Caco-2 (cell line): ENCODE data around the gene GSTT2B. TPM values are rescaled to one million over a fixed set of nuclear protein-coding genes. Genes with fewer than 3 reads are reported as not detected.
"Not testable (repeated sequence)": the region's sequence is repeated elsewhere in the genome, so short reads cannot be mapped to it uniquely, and the experiment has no call there.

Experiments used
- BruUV-seq: library from RNA; stranded (reverse); fragments of 400-500 nt; replicated peaks from 2 replicates; lab custom pipeline; 2021; lab: Mats Ljungman, UMichigan
- CTCF ChIA-PET: fragments of 300-600 bp; sonication (Branson Sonifier 250); formaldehyde crosslinking; loops from one replicate; lab custom pipeline; 2022; ENCODE audit warnings: antibody characterized with exemption; lab: Charles Lee
- POLR2A ChIA-PET: fragments of 300-600 bp; sonication (Branson Sonifier 250); formaldehyde crosslinking; loops from one replicate; lab custom pipeline; 2022; ENCODE audit warnings: antibody characterized with exemption; lab: Charles Lee
- DNase-seq, 2 experiments: peaks; one replicate each; pipeline versions ENCODE4 v3.0.0 to v3.0.0-alpha.2; 2020 to 2022
- H3K27me3 ChIP-seq: replicated peaks from 2 replicates; pipeline ENCODE4 v1.6.0; 2011; ENCODE audit warnings: low read length; ENCODE audit not compliant: control insufficient read depth, insufficient read depth
- H3K36me3 ChIP-seq: 2 replicates; pipeline ENCODE4 v1.5.1; 2011; ENCODE audit warnings: low read length; ENCODE audit not compliant: control insufficient read depth, insufficient read depth
- H3K4me1 ChIP-seq: fragments of 250-450 bp; sonication (Bioruptor Pico); 2 replicates; pipeline ENCODE4 v1.5.1; 2020; ENCODE audit warnings: mild to moderate bottlenecking
- H3K4me3 ChIP-seq: 2 replicates; pipeline ENCODE4 v1.5.1; 2011; ENCODE audit warnings: low read depth, mild to moderate bottlenecking, control low read depth, low read length
- H3K9me3 ChIP-seq: fragments of 250-450 bp; sonication (Bioruptor Pico); 2 replicates; pipeline ENCODE4 v1.5.1; 2020; ENCODE audit warnings: mild to moderate bottlenecking, moderate library complexity
- H3K27ac Mint-ChIP-seq: one replicate; pipeline ENCODE4 v1.8.0; 2022; ENCODE audit warnings: mixed read lengths; ENCODE audit not compliant: unreplicated experiment
- H3K27me3 Mint-ChIP-seq: one replicate; pipeline ENCODE4 v1.8.0; 2022; ENCODE audit warnings: mixed read lengths; ENCODE audit not compliant: insufficient read depth, unreplicated experiment
- H3K36me3 Mint-ChIP-seq: one replicate; pipeline ENCODE4 v1.8.0; 2022; ENCODE audit warnings: mild to moderate bottlenecking, mixed read lengths; ENCODE audit not compliant: insufficient read depth, unreplicated experiment
- H3K4me1 Mint-ChIP-seq: one replicate; pipeline ENCODE4 v1.8.0; 2022; ENCODE audit warnings: low read depth, mixed read lengths; ENCODE audit not compliant: unreplicated experiment
- H3K4me3 Mint-ChIP-seq: one replicate; pipeline ENCODE4 v1.8.0; 2022; ENCODE audit warnings: mild to moderate bottlenecking, moderate library complexity, mixed read lengths; ENCODE audit not compliant: unreplicated experiment
- H3K9me3 Mint-ChIP-seq: one replicate; pipeline ENCODE4 v1.8.0; 2022; ENCODE audit warnings: mixed read lengths; ENCODE audit not compliant: unreplicated experiment
- intact Hi-C: fragments of 100-400 bp; cut with micrococcal nuclease; formaldehyde crosslinking; loops from one replicate; pipeline ENCODE4 v1.10.0; 2022; ENCODE audit not compliant: unreplicated experiment
- total RNA-seq: library from RNA; stranded (reverse); gene quantifications from 2 replicates; pipeline ENCODE4 v1.2.3, GENCODE V29; 2022
- TF ChIP-seq, protein P1 (sequence below), 2 experiments: fragments of 200-600 bp in 1 of 2; IDR thresholded peaks; 1 replicate in 1 of 2; 2 replicates in 1 of 2; pipeline versions ENCODE4 v1.5.1 to v1.8.0; 2011 to 2022; ENCODE audit warnings: antibody characterized with exemption in 1 of 2, control low read depth in 1 of 2, inconsistent platforms in 1 of 2, low read depth in 1 of 2, low read length in 1 of 2, mild to moderate bottlenecking in 1 of 2, moderate library complexity in 1 of 2; ENCODE audit not compliant: insufficient read depth in 1 of 2, severe bottlenecking in 1 of 2, unreplicated experiment in 1 of 2

Gene GSTT2B
- total RNA-seq, 1 experiment from 2014 or later: 9.6 TPM

DNA sequence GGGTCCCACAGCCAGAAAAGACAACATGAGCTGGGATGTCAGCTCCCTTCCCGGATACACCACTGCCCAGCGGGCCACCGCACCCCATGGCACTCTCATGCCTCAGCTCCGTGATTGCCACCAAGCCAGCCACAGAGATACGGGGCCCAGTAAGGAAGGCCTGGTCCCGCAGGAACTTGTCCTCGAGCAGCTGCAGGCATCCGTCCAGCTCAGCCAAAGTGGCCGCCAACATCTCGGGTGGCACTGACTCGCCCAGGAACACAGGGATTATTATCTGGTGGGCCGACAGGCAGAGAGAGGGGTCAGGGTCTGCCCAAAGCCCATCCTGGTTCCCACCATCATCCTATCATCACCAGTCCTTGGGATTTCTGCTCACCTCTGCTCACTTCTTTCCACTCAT lies 16.3 kb upstream of the GSTT2B start:
- H3K4me1 Mint-ChIP-seq, H3K9me3 ChIP-seq, H3K4me3 Mint-ChIP-seq: not testable (repeated sequence)

GRCh38 chr22:23974836-23975352 lies 13.9 kb upstream of the GSTT2B start:
- H3K36me3 ChIP-seq, H3K4me3 Mint-ChIP-seq, H3K27me3 Mint-ChIP-seq, intact Hi-C loops, H3K4me3 ChIP-seq, H3K9me3 Mint-ChIP-seq, H3K4me1 ChIP-seq, POLR2A ChIA-PET, H3K4me1 Mint-ChIP-seq, H3K9me3 ChIP-seq, H3K27me3 ChIP-seq, H3K27ac Mint-ChIP-seq: not testable (repeated sequence)
- CTCF ChIA-PET: interaction anchor here (0.6 kb wide), 1 partner anchor 36 kb away, joined by 3 read pairs; no protein-coding TSS in a partner anchor
- peaks cover 18% of the 10 kb centered on the region for H3K36me3 Mint-ChIP-seq
- DNase-seq: peak; percentile 51 to 55
- BruUV-seq: TSS peak; percentile 31

More for the DNA sequence above, 16.3 kb upstream of the GSTT2B start:
- H3K27me3 Mint-ChIP-seq, H3K36me3 ChIP-seq, H3K4me1 ChIP-seq, H3K36me3 Mint-ChIP-seq, DNase-seq, POLR2A ChIA-PET, H3K27me3 ChIP-seq, H3K9me3 Mint-ChIP-seq, H3K4me3 ChIP-seq, BruUV-seq, CTCF ChIA-PET, H3K27ac Mint-ChIP-seq, intact Hi-C loops: not testable (repeated sequence)

DNA sequence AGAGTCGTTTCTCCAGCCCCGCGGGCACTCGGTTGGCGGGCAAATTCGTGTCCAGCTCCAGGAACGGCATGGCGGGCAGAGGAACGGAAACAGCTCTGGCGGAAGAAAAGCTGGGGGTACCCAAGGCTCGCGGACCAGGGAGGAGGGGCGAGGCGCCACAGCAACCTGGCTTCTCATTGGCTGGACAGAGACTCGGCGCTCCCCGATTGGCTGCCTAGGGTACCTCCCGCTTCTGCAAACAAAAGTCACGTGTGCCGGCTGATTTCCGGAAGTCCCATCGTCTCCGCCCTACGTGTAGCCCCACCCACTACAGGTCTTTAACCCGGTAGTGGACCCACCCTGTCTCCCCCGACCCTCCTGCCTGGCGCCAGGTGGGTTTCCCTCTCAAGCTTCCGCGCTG lies 13.3 kb upstream of the GSTT2B start, which contains the start of gene DDT:
TSS of gene DDT (minus strand) at position 97 of the 400 bp plus-strand sequence. CDS start at position 70, 27 bp downstream.
- H3K4me1 ChIP-seq, BruUV-seq, H3K9me3 Mint-ChIP-seq, H3K27me3 Mint-ChIP-seq, H3K36me3 ChIP-seq, H3K27ac Mint-ChIP-seq, intact Hi-C loops, H3K4me3 Mint-ChIP-seq, H3K4me3 ChIP-seq, H3K9me3 ChIP-seq, H3K27me3 ChIP-seq, H3K4me1 Mint-ChIP-seq, DNase-seq, POLR2A ChIA-PET: not testable (repeated sequence)
- H3K36me3 Mint-ChIP-seq: peaks cover 24% of the 10 kb centered on the region
- CTCF ChIA-PET: interaction anchor here (0.6 kb wide), 1 partner anchor 36 kb away, joined by 3 read pairs; no protein-coding TSS in a partner anchor

DNA sequence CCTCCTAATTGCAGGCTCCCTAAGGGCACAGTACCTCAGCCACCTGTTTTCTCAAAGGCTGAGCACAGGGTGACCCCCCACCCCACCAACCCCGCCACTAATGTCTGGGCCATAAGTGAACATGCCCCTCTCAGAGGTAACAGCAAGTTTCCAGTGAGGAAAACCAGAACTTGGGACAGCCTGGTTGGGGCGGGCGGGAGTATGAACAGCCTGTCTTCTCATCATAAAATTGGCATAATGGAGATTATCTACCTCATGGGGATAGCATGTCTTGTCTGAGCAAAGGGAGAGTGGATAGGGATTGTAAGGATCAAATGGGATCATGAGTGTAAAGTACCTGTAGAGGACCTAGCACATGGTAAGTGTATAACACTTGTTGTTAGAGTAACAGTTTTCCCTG lies 10.9 kb upstream of the GSTT2B start:
- H3K4me1 Mint-ChIP-seq, H3K4me3 Mint-ChIP-seq, H3K36me3 ChIP-seq, intact Hi-C loops, BruUV-seq, DNase-seq, CTCF ChIA-PET, H3K27ac Mint-ChIP-seq, H3K4me1 ChIP-seq, POLR2A ChIA-PET, H3K27me3 Mint-ChIP-seq, H3K4me3 ChIP-seq, H3K27me3 ChIP-seq, H3K9me3 ChIP-seq, H3K9me3 Mint-ChIP-seq: not testable (repeated sequence)
- peaks cover 29% of the 10 kb centered on the region for H3K36me3 Mint-ChIP-seq

GRCh38 chr22:23970816-23971486 lies 10.0 kb upstream of the GSTT2B start:
- H3K9me3 Mint-ChIP-seq: no peaks in the 10 kb centered on the region
- BruUV-seq: no TSS peak
- H3K36me3 ChIP-seq: peaks cover 4% of the 10 kb centered on the region
- POLR2A ChIA-PET: no interaction called here
- peak overlapping the region; percentile 5 for H3K27ac Mint-ChIP-seq
- no peaks in the 10 kb centered on the region for H3K9me3 ChIP-seq
- H3K36me3 Mint-ChIP-seq: peaks cover 29% of the 10 kb centered on the region
- intact Hi-C loops: no loop called here
- TF ChIP-seq, protein P1, sequence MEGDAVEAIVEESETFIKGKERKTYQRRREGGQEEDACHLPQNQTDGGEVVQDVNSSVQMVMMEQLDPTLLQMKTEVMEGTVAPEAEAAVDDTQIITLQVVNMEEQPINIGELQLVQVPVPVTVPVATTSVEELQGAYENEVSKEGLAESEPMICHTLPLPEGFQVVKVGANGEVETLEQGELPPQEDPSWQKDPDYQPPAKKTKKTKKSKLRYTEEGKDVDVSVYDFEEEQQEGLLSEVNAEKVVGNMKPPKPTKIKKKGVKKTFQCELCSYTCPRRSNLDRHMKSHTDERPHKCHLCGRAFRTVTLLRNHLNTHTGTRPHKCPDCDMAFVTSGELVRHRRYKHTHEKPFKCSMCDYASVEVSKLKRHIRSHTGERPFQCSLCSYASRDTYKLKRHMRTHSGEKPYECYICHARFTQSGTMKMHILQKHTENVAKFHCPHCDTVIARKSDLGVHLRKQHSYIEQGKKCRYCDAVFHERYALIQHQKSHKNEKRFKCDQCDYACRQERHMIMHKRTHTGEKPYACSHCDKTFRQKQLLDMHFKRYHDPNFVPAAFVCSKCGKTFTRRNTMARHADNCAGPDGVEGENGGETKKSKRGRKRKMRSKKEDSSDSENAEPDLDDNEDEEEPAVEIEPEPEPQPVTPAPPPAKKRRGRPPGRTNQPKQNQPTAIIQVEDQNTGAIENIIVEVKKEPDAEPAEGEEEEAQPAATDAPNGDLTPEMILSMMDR (IDR thresholded peaks at IDR 0.05; ENCODE audit: insufficient read depth in 1 of 2, low read depth in 1 of 2, low read length in 1 of 2, severe bottlenecking in 1 of 2, unreplicated experiment in 1 of 2): no peak
- no peaks in the 10 kb centered on the region for H3K27me3 ChIP-seq
- H3K4me1 Mint-ChIP-seq: peaks cover 9% of the 10 kb centered on the region
- H3K27me3 Mint-ChIP-seq: no peaks in the 10 kb centered on the region
- H3K4me1 ChIP-seq: no peaks in the 10 kb centered on the region
- CTCF ChIA-PET: no interaction called here
- no peak overlapping the region for H3K4me3 ChIP-seq
- no peak overlapping the region for H3K4me3 Mint-ChIP-seq
- DNase-seq: no peak
